Stimulated activated CD4-positive, alpha-beta T cell treated with anti-CD3 and anti-CD28 coated beads, TNF-alpha, amount 100 ng/mL, for 1 hour (primary cell): ENCODE measurements around the gene PXMP4.

Experiments used
- DNase-seq, 3 donors: peaks; one replicate each; pipeline ENCODE4 v3.0.0-alpha.2; 2020; ENCODE audit warnings: low read depth in 3 of 3, low spot score in 1 of 3

The PXMP4 gene

GRCh38 chr20:33685328-33686099, 34.6 kb downstream of the PXMP4 start:
- peak in 1 of 3 donors; percentile 45 for DNase-seq

GRCh38 chr20:33684533-33685327, 35.4 kb downstream of the PXMP4 start:
- no peak for DNase-seq

GRCh38 chr20:33681728-33682353, 38.3 kb downstream of the PXMP4 start:
- no peak for DNase-seq

GRCh38 chr20:33681288-33681687, 38.8 kb downstream of the PXMP4 start:
- no peak for DNase-seq

- no peak for DNase-seq
Observed at GRCh38 chr20:33680686-33681085, 39.4 kb downstream of the PXMP4 start.

GRCh38 chr20:33679758-33680485, 40.2 kb downstream of the PXMP4 start:
- DNase-seq: no peak

GRCh38 chr20:33677991-33678702, 42.0 kb downstream of the PXMP4 start:
- no peak for DNase-seq

- no peak for DNase-seq
Observed at GRCh38 chr20:33676652-33677645, 43.2 kb downstream of the PXMP4 start.

- no peak for DNase-seq
Observed at GRCh38 chr20:33676121-33676520, 44.0 kb downstream of the PXMP4 start.

- DNase-seq: no peak
Observed at GRCh38 chr20:33675136-33675959, 44.8 kb downstream of the PXMP4 start.

- DNase-seq: peak in 1 of 3 donors; percentile 53
Observed at GRCh38 chr20:33674294-33675135, 45.6 kb downstream of the PXMP4 start, which contains the start of gene NECAB3. Gene NECAB3, minus strand, starts transcription at chr20:33674428. Its CDS starts 76 bp downstream, at chr20:33674352.

- DNase-seq: no peak
Observed at GRCh38 chr20:33673410-33674293, 46.5 kb downstream of the PXMP4 start.

- no peak for DNase-seq
Observed at GRCh38 chr20:33673114-33673409, 47.0 kb downstream of the PXMP4 start.

- DNase-seq: no peak
Observed at GRCh38 chr20:33672426-33673113, 47.5 kb downstream of the PXMP4 start.

- DNase-seq: no peak
Observed at GRCh38 chr20:33671573-33672288, 48.4 kb downstream of the PXMP4 start.
